SU-DHL-6 (cell line): ENCODE results near the gene PPP4R3A.

Experiments used
- H2AFZ ChIP-seq: fragments of 200-600 bp; sonication (generic); 2 replicates; pipeline ENCODE4 v1.6.1; 2014; ENCODE audit warnings: low read depth, mild to moderate bottlenecking, moderate library complexity, mixed read lengths, antibody characterized with exemption, low read length; ENCODE audit not compliant: severe bottlenecking
- H3F3A ChIP-seq: fragments of 200-600 bp; shearing (Covaris generic); 2 replicates; pipeline ENCODE4 v1.6.0; 2016; ENCODE audit warnings: antibody characterized with exemption, mild to moderate bottlenecking; ENCODE audit not compliant: insufficient read depth
- H3K27ac ChIP-seq: fragments of 200-600 bp; sonication (generic); 2 replicates; pipeline ENCODE4 v1.5.1; 2016; ENCODE audit warnings: low read depth, mild to moderate bottlenecking, low read length, moderate library complexity, mixed read lengths
- H3K27me3 ChIP-seq: fragments of 200-600 bp; sonication (generic), shearing (Covaris generic); 2 replicates; pipeline ENCODE4 v1.6.0; 2014; ENCODE audit warnings: mild to moderate bottlenecking, low read length
- H3K36me3 ChIP-seq: fragments of 200-600 bp; sonication (generic); 2 replicates; pipeline ENCODE4 v1.6.1; 2014; ENCODE audit warnings: mild to moderate bottlenecking, low read length, mixed read lengths
- H3K4me2 ChIP-seq: fragments of 300-600, 200-600 bp; shearing (Covaris generic), sonication (generic); 2 replicates; pipeline ENCODE4 v1.6.0; 2014; ENCODE audit warnings: low read length, low read depth, mild to moderate bottlenecking; ENCODE audit not compliant: poor library complexity, severe bottlenecking
- H3K4me3 ChIP-seq: fragments of 200-600 bp; sonication (generic); 2 replicates; pipeline ENCODE4 v1.5.1; 2014; ENCODE audit warnings: antibody characterized with exemption, low read length, mild to moderate bottlenecking, mixed read lengths; ENCODE audit not compliant: insufficient read depth, poor library complexity, severe bottlenecking
- H3K79me2 ChIP-seq: fragments of 200-600 bp; sonication (generic); 2 replicates; pipeline ENCODE4 v1.6.1; 2014; ENCODE audit warnings: mild to moderate bottlenecking, low read length, moderate library complexity; ENCODE audit not compliant: insufficient read depth
- H3K9ac ChIP-seq: fragments of 200-600 bp; sonication (generic); 2 replicates; pipeline ENCODE4 v1.7.0; 2014; ENCODE audit warnings: mild to moderate bottlenecking, low read length
- H3K9me2 ChIP-seq: fragments of 200-600 bp; sonication (generic); replicated peaks from 2 replicates; pipeline ENCODE4 v1.6.1; 2014; ENCODE audit warnings: low read length; ENCODE audit not compliant: insufficient read depth
- H3K9me3 ChIP-seq: fragments of 200-600 bp; sonication (generic); 2 replicates; pipeline ENCODE4 v1.6.1; 2014; ENCODE audit warnings: low read length, mixed read lengths; ENCODE audit not compliant: insufficient read depth
- H4K20me1 ChIP-seq: fragments of 200-600 bp; sonication (generic); 2 replicates; pipeline ENCODE4 v1.6.1; 2014; ENCODE audit warnings: low read depth, mild to moderate bottlenecking, antibody characterized with exemption, low read length, moderate library complexity, mixed read lengths
- EZH2phosphoT487 ChIP-seq: fragments of 200-600 bp; sonication (generic), shearing (Covaris generic); conservative IDR thresholded peaks from 2 replicates; pipeline ENCODE4 v1.6.1; 2018; ENCODE audit warnings: mild to moderate bottlenecking, antibody characterized with exemption, low read length, moderate library complexity, mixed read lengths
- TF ChIP-seq, protein P1 (sequence below): fragments of 200-600 bp; sonication (generic); IDR thresholded peaks from one replicate; pipeline ENCODE4 v1.5.1; 2017; ENCODE audit warnings: antibody characterized with exemption, mild to moderate bottlenecking, low read length, moderate library complexity; ENCODE audit not compliant: insufficient read depth, poor library complexity, severe bottlenecking

The PPP4R3A gene

DNA sequence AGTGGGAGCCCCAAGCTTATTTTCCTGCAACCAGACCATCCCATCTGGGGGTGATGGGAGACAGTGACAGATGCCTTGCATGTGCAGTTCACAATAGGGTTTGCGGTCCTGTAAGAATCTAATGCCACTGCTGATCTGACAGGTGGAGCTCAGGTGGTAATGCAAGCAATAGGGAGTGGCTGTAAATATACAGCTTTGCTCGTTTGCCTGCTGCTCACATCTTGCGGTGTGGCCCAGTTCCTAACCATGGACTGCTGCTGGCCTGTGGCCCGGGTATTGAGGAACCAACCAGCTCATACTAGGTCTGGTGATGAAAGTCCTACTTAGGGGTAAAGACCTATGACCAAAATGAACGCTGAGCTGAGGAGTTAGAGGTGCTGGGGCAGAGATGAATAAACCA is 56.4 kb downstream of the PPP4R3A start:
- no peak for TF ChIP-seq EZH2phosphoT487
- TF ChIP-seq, protein P1, sequence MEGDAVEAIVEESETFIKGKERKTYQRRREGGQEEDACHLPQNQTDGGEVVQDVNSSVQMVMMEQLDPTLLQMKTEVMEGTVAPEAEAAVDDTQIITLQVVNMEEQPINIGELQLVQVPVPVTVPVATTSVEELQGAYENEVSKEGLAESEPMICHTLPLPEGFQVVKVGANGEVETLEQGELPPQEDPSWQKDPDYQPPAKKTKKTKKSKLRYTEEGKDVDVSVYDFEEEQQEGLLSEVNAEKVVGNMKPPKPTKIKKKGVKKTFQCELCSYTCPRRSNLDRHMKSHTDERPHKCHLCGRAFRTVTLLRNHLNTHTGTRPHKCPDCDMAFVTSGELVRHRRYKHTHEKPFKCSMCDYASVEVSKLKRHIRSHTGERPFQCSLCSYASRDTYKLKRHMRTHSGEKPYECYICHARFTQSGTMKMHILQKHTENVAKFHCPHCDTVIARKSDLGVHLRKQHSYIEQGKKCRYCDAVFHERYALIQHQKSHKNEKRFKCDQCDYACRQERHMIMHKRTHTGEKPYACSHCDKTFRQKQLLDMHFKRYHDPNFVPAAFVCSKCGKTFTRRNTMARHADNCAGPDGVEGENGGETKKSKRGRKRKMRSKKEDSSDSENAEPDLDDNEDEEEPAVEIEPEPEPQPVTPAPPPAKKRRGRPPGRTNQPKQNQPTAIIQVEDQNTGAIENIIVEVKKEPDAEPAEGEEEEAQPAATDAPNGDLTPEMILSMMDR, result no peak
- Histone ChIP-seq H3K4me2 (no peak overlapping the region), H3K9me3 (no peaks in the 10 kb centered on the region), H2AFZ (no peak overlapping the region), H4K20me1 (peaks cover 9% of the 10 kb centered on the region), H3K27ac (no peak overlapping the region), H3F3A (peaks cover 45% of the 10 kb centered on the region), H3K9me2 (no peaks in the 10 kb centered on the region), H3K9ac (no peak overlapping the region), H3K27me3 (no peaks in the 10 kb centered on the region), H3K79me2 (0 out of 2 replicates have a peak, but pooled peaks cover 12% of the 10 kb centered on the region), H3K36me3 (peaks cover 29% of the 10 kb centered on the region), H3K4me3 (no peak overlapping the region)

DNA sequence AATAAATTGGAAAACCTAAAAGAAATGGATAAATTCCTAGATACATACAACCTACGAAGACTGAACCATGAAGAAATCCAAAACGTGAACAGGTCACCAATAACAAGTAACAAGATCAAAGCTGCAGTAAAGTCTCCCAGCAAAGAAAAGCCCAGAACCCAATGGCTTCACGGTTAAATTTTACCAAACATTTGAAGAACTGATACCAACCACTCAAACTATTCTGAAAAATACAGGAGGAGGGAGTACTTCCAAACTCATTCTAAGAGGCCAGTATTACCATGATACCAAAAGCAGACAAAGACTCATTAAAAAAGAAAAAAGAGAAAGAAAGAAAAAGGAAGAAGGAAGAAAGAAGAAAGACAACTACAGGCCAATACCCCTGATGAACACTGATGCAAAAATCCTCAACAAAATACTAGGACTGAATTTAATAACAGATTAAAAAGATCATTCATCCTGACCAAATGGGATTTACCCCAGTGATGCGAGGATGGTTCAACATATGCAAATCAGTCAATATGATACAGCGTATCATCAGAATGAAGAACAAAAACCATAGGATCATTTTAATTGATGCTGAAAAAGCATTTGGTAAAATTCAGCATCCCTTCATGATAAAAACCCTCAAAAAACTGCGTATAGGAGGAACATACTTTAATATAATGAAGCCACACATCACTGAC is 65.6 kb downstream of the PPP4R3A start:
- Histone ChIP-seq H3K4me2 (no peak overlapping the region), H3K27me3 (no peaks in the 10 kb centered on the region), H3K27ac (no peak overlapping the region), H3K9me2 (no peaks in the 10 kb centered on the region), H3K36me3 (peaks cover 8% of the 10 kb centered on the region; the same call in 1 of the 2 replicates), H3F3A (0 out of 2 replicates have a peak, but pooled peaks cover 3% of the 10 kb centered on the region), H2AFZ (no peak overlapping the region), H3K79me2 (peaks cover 56% of the 10 kb centered on the region), H4K20me1 (no peaks in the 10 kb centered on the region), H3K9ac (no peak overlapping the region), H3K4me3 (no peak overlapping the region), H3K9me3 (no peaks in the 10 kb centered on the region)
- no peak for TF ChIP-seq EZH2phosphoT487
- TF ChIP-seq, protein P1, result no peak

DNA sequence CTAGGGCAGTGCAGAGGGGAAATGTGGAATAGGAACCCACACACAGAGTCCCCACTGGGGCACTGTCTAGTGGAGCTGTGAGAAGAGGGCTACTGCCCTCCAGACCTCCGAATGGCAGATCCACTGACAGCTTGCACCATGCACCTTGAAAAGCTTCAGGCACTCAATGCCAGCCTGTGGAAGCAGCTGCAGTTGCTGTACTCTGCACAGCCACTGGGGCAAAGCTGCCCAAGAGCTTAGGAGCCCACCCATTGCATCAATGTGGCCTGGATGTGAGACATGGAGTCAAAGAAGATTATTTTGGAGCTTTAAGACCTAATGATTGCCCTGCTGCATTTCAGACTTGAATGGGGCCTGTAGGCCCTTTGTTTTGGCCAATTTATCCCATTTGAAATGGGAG is 70.8 kb downstream of the PPP4R3A start:
- Histone ChIP-seq H3K9ac (no peak overlapping the region), H2AFZ (no peak overlapping the region), H3K27me3 (no peaks in the 10 kb centered on the region), H3K9me3 (peaks cover 11% of the 10 kb centered on the region), H3K4me3 (no peak overlapping the region), H3K36me3 (peaks cover 17% of the 10 kb centered on the region), H3K79me2 (peaks cover 63% of the 10 kb centered on the region), H3K9me2 (no peaks in the 10 kb centered on the region), H3F3A (no peaks in the 10 kb centered on the region), H3K27ac (no peak overlapping the region), H4K20me1 (no peaks in the 10 kb centered on the region), H3K4me2 (no peak overlapping the region)
- TF ChIP-seq EZH2phosphoT487, result no peak
- TF ChIP-seq, protein P1, result no peak
